IMR-90 (cell line): ENCODE measurements around the gene PPP1R13B. TPM values are rescaled to one million over a fixed set of nuclear protein-coding genes. Genes with fewer than 3 reads are reported as not detected.

Source experiments
- ATAC-seq: fragments of 200-7000 bp; cut with Tn5 transposase; 2 replicates; pipeline ENCODE4 v1.9.1; 2020; ENCODE audit warnings: low read depth, mild to moderate bottlenecking, moderate library complexity
- BruUV-seq: library from RNA; stranded (reverse); fragments of 400-500 nt; replicated peaks from 2 replicates; lab custom pipeline; 2021; lab: Mats Ljungman, UMichigan
- CTCF ChIA-PET: fragments of 300-600 bp; formaldehyde crosslinking; extraction: SDS; loops from one replicate; lab custom pipeline; 2021; ENCODE audit warnings: antibody characterized with exemption; lab: Yijun Ruan, JAX
- POLR2A ChIA-PET: fragments of 300-600 bp; sonication (Branson Sonifier 250); formaldehyde crosslinking; loops from one replicate; lab custom pipeline; 2022; ENCODE audit warnings: antibody characterized with exemption; ENCODE audit not compliant: unreplicated experiment; lab: Charles Lee
- DNase-seq: peaks from one replicate; pipeline ENCODE4 v3.0.0; 2013
- H2AFZ ChIP-seq: replicated peaks from 2 replicates; pipeline ENCODE3; 2013; ENCODE audit warnings: low read length, mild to moderate bottlenecking; ENCODE audit not compliant: poor library complexity
- H2AK5ac ChIP-seq: 2 replicates; pipeline ENCODE4 v1.6.1; 2013; ENCODE audit warnings: low read depth, low read length, inconsistent platforms
- H2AK9ac ChIP-seq: replicated peaks from 2 replicates; pipeline ENCODE3; 2013; ENCODE audit warnings: mild to moderate bottlenecking, low read depth, low read length, moderate library complexity; ENCODE audit not compliant: poor library complexity
- H2BK120ac ChIP-seq: 2 replicates; pipeline ENCODE4 v1.6.1; 2013; ENCODE audit warnings: low read depth, low read length, inconsistent platforms
- H2BK15ac ChIP-seq: 3 replicates; pipeline ENCODE4 v1.6.1; 2013; ENCODE audit warnings: low read depth, low read length, inconsistent platforms
- H2BK20ac ChIP-seq: 2 replicates; pipeline ENCODE4 v1.6.1; 2013; ENCODE audit warnings: low read depth, mild to moderate bottlenecking, inconsistent platforms, low read length, moderate library complexity
- H2BK5ac ChIP-seq: 2 replicates; pipeline ENCODE4 v1.6.1; 2013; ENCODE audit warnings: mild to moderate bottlenecking, low read depth, low read length, inconsistent platforms; ENCODE audit not compliant: poor library complexity, severe bottlenecking
- H3K14ac ChIP-seq: replicated peaks from 2 replicates; pipeline ENCODE4 v1.6.1; 2013; ENCODE audit warnings: low read depth, low read length, inconsistent platforms
- H3K18ac ChIP-seq: 2 replicates; pipeline ENCODE4 v1.6.1; 2013; ENCODE audit warnings: low read depth, low read length, control low read depth
- H3K23ac ChIP-seq: 2 replicates; pipeline ENCODE4 v1.6.1; 2013; ENCODE audit warnings: low read depth, low read length, inconsistent platforms
- H3K27ac ChIP-seq: 2 replicates; pipeline ENCODE4 v1.5.1; 2013; ENCODE audit warnings: mild to moderate bottlenecking, control low read depth, low read length; ENCODE audit not compliant: insufficient read depth
- H3K27me3 ChIP-seq: 2 replicates; pipeline ENCODE4 v1.6.1; 2013; ENCODE audit warnings: low read length; ENCODE audit not compliant: control insufficient read depth, insufficient read depth
- H3K36me3 ChIP-seq: 2 replicates; pipeline ENCODE4 v1.6.1; 2013; ENCODE audit warnings: low read length, mixed read lengths; ENCODE audit not compliant: control insufficient read depth, insufficient read depth
- H3K4ac ChIP-seq: 2 replicates; pipeline ENCODE4 v1.6.1; 2013; ENCODE audit warnings: low read depth, low read length, inconsistent platforms
- H3K4me1 ChIP-seq: 2 replicates; pipeline ENCODE4 v1.6.1; 2013; ENCODE audit warnings: low read length, mixed read lengths; ENCODE audit not compliant: control insufficient read depth, insufficient read depth
- H3K4me2 ChIP-seq: 2 replicates; pipeline ENCODE4 v1.6.1; 2013; ENCODE audit warnings: low read depth, mild to moderate bottlenecking, control low read depth, low read length, moderate library complexity
- H3K4me3 ChIP-seq: 2 replicates; pipeline ENCODE4 v1.5.1; 2013; ENCODE audit warnings: low read depth, mild to moderate bottlenecking, control low read depth, low read length, moderate library complexity; ENCODE audit not compliant: insufficient read depth
- H3K56ac ChIP-seq: 2 replicates; pipeline ENCODE4 v1.6.1; 2013; ENCODE audit warnings: low read length, inconsistent platforms; ENCODE audit not compliant: insufficient read depth; ENCODE audit errors: extremely low read depth
- H3K79me1 ChIP-seq, 2 experiments: 2 replicates each; pipeline ENCODE4 v1.6.1; 2013; ENCODE audit warnings: low read length in 2 of 2, inconsistent platforms in 1 of 2, low read depth in 1 of 2
- H3K9ac ChIP-seq: 2 replicates; pipeline ENCODE4 v1.6.1; 2013; ENCODE audit warnings: low read depth, low read length, control low read depth
- H3K9me1 ChIP-seq: 2 replicates; pipeline ENCODE4 v1.6.1; 2013; ENCODE audit warnings: low read length, inconsistent platforms; ENCODE audit not compliant: insufficient read depth
- H3K9me3 ChIP-seq: 2 replicates; pipeline ENCODE4 v1.6.1; 2013; ENCODE audit warnings: low read length; ENCODE audit not compliant: control insufficient read depth, insufficient read depth
- H4K20me1 ChIP-seq: 2 replicates; pipeline ENCODE4 v1.6.1; 2013; ENCODE audit warnings: low read length, inconsistent platforms; ENCODE audit not compliant: insufficient read depth
- H4K5ac ChIP-seq: 2 replicates; pipeline ENCODE4 v1.6.1; 2013; ENCODE audit warnings: mild to moderate bottlenecking, low read depth, low read length, control low read depth
- H4K8ac ChIP-seq, 2 experiments: 2 replicates each; pipeline ENCODE4 v1.6.1; 2013; ENCODE audit warnings: low read depth in 2 of 2, low read length in 2 of 2, control low read depth in 1 of 2, inconsistent platforms in 1 of 2
- H4K91ac ChIP-seq: 2 replicates; pipeline ENCODE4 v1.6.1; 2013; ENCODE audit warnings: low read depth, low read length, inconsistent platforms; ENCODE audit not compliant: insufficient read depth
- BHLHE40 ChIP-seq: fragments of 150-350 bp; IDR thresholded peaks from 2 replicates; pipeline ENCODE4 v1.6.1; 2016; ENCODE audit warnings: mild to moderate bottlenecking, low read depth, low read length
- FOS ChIP-seq: fragments of 150-350 bp; IDR thresholded peaks from 2 replicates; pipeline ENCODE4 v1.6.1; 2016; ENCODE audit warnings: low read depth, low read length
- MAFK ChIP-seq: IDR thresholded peaks from 2 replicates; pipeline ENCODE4 v1.6.1; 2012; ENCODE audit warnings: low read depth, low read length, improper control_type of control experiment
- MAZ ChIP-seq: IDR thresholded peaks from 2 replicates; pipeline ENCODE4 v1.6.1; 2012; ENCODE audit warnings: low read depth, mild to moderate bottlenecking, low read length, improper control_type of control experiment, moderate library complexity, borderline replicate concordance
- MXI1 ChIP-seq: IDR thresholded peaks from 2 replicates; pipeline ENCODE4 v1.6.1; 2012; ENCODE audit warnings: low read depth, mild to moderate bottlenecking, low read length, moderate library complexity, borderline replicate concordance
- RCOR1 ChIP-seq: IDR thresholded peaks from 2 replicates; pipeline ENCODE4 v1.6.1; 2012; ENCODE audit warnings: mild to moderate bottlenecking, low read length, improper control_type of control experiment; ENCODE audit not compliant: insufficient replicate concordance
- RFX5 ChIP-seq: IDR thresholded peaks from 2 replicates; pipeline ENCODE4 v1.8.0; 2012; ENCODE audit warnings: low read depth, mild to moderate bottlenecking, low read length, moderate library complexity
- SMC3 ChIP-seq: fragments of 150-350 bp; IDR thresholded peaks from 2 replicates; pipeline ENCODE4 v1.6.1; 2016; ENCODE audit warnings: low read depth, mild to moderate bottlenecking, antibody characterized with exemption, low read length, moderate library complexity
- WGBS, 2 experiments: methylation state at CpG; one replicate each; pipeline versions ENCODE4 v1.1.5 to v1.1.7; 2013; ENCODE audit warnings: missing lambda C conversion rate in 2 of 2; ENCODE audit not compliant: insufficient read length in 1 of 2; ENCODE audit errors: extremely low coverage in 2 of 2; 5-methylcytosine and 5-hydroxymethylcytosine counted together
- dilution Hi-C: fragments of 300-500 bp; cut with HindIII; formaldehyde crosslinking; loops from one replicate; pipeline ENCODE4 v1.14.3; 2018; ENCODE audit warnings: low sequenced_read_pairs; ENCODE audit not compliant: unreplicated experiment
- in situ Hi-C: fragments of 300-500 bp; cut with MboI; formaldehyde crosslinking; loops from 3 replicates; pipeline ENCODE4 v1.14.3; 2019; ENCODE audit warnings: low sequenced_read_pairs, inconsistent platforms, mixed read lengths
- intact Hi-C: fragments of 100-400 bp; cut with micrococcal nuclease; formaldehyde crosslinking; loops from 2 replicates; pipeline ENCODE4 v1.10.0; 2022
- polyA plus RNA-seq, 3 experiments: library from polyadenylated mRNA; depleted of rRNA; stranded (reverse); fragments of >200 nt; gene quantifications; 2 replicates each; pipeline ENCODE4 v1.2.3, GENCODE V29; 2012; ENCODE audit warnings: low replicate concordance in 1 of 3
- total RNA-seq: library from RNA; depleted of rRNA; stranded (reverse); fragments of >200 nt; gene quantifications from 2 replicates; pipeline ENCODE4 v1.2.3, GENCODE V29; 2012
- TF ChIP-seq, protein P1 (sequence below): fragments of 150-350 bp; IDR thresholded peaks from 2 replicates; pipeline ENCODE4 v1.6.1; 2017; ENCODE audit warnings: mild to moderate bottlenecking, antibody characterized with exemption, low read length, low read depth
- TF ChIP-seq, protein P2 (sequence below): conservative IDR thresholded peaks from 2 replicates; pipeline ENCODE4 v1.5.1; 2012; ENCODE audit warnings: mild to moderate bottlenecking, low read depth, low read length, improper control_type of control experiment
- TF ChIP-seq, protein P3 (sequence below): fragments of 150-350 bp; IDR thresholded peaks from 2 replicates; pipeline ENCODE4 v1.6.1; 2016; ENCODE audit warnings: low read depth, mild to moderate bottlenecking, low read length, moderate library complexity, borderline replicate concordance

Gene PPP1R13B
- total and polyA plus RNA-seq, 2 of the 4 experiments (the other 2 are of a cell fraction), result 1.6 to 2.8 TPM

DNA sequence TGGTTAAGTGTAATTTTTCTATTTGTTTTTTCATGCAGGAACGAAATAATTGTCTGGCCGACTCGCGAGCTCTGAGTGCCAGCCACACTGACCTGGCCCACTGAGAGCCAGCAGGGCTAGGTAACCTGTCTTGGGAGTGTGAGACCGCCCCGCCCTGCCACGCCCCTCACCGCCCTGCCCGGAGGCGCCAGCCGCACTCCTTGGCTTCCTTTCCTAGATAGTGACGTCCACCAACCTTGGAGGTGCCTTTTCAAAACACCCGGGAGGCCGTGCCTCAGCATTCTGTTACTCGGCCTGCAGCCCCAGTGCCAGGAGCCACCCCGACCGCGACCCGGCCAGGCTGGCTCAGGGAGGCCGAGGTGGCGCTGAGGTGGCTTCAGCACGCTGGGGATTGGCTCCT lies 153.9 kb downstream of the PPP1R13B start:
- Histone ChIP-seq H3K18ac (no peak overlapping the region), H3K27me3 (no peaks in the 10 kb centered on the region), H2BK5ac (no peak overlapping the region), H3K4ac (no peak overlapping the region), H4K20me1 (peaks cover 63% of the 10 kb centered on the region), H3K4me2 (no peak overlapping the region), H3K36me3 (peaks cover 43% of the 10 kb centered on the region), H3K9me1 (peaks cover 4% of the 10 kb centered on the region; the same call in 1 of the 2 replicates), H2AK5ac (no peak overlapping the region), H2AFZ (no peak overlapping the region), H3K79me1 (peaks cover 29 to 75% of the 10 kb centered on the region in 2 experiments), H4K5ac (no peak overlapping the region), H3K14ac (no peak overlapping the region), H3K56ac (no peak overlapping the region), H3K4me3 (no peak overlapping the region), H4K8ac (no peak overlapping the region), H3K27ac (no peak overlapping the region), H2BK20ac (no peak overlapping the region), H2BK15ac (no peak overlapping the region), H3K23ac (no peak overlapping the region), H3K9ac (no peak overlapping the region), H4K91ac (no peak overlapping the region), H2BK120ac (no peak overlapping the region), H3K9me3 (no peaks in the 10 kb centered on the region), H3K4me1 (peaks cover 15% of the 10 kb centered on the region), H2AK9ac (no peak overlapping the region)
- ChIA-PET POLR2A (no interaction called here), CTCF (interaction anchor here (1.1 kb wide), 1 partner anchor 117 kb away, joined by 3 read pairs; no protein-coding TSS in a partner anchor)
- no TSS peak for BruUV-seq
- ATAC-seq, result no peak
- DNase-seq, result no peak
- 96% methylated on average over 16 of the region's 22 CpGs; no CpG with 5 or more reads in 1 of the 2 experiments for WGBS, 2 experiments
- intact Hi-C loops, result no loop called here
- dilution Hi-C loops, result no loop called here
- in situ Hi-C loops, result no loop called here
- TF ChIP-seq MAZ (no peak), SMC3 (no peak), RCOR1 (no peak), BHLHE40 (no peak), FOS (no peak), RFX5 (no peak), MAFK (no peak), MXI1 (no peak)
- TF ChIP-seq, protein P1, sequence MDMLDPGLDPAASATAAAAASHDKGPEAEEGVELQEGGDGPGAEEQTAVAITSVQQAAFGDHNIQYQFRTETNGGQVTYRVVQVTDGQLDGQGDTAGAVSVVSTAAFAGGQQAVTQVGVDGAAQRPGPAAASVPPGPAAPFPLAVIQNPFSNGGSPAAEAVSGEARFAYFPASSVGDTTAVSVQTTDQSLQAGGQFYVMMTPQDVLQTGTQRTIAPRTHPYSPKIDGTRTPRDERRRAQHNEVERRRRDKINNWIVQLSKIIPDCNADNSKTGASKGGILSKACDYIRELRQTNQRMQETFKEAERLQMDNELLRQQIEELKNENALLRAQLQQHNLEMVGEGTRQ, result no peak
- TF ChIP-seq, protein P2, sequence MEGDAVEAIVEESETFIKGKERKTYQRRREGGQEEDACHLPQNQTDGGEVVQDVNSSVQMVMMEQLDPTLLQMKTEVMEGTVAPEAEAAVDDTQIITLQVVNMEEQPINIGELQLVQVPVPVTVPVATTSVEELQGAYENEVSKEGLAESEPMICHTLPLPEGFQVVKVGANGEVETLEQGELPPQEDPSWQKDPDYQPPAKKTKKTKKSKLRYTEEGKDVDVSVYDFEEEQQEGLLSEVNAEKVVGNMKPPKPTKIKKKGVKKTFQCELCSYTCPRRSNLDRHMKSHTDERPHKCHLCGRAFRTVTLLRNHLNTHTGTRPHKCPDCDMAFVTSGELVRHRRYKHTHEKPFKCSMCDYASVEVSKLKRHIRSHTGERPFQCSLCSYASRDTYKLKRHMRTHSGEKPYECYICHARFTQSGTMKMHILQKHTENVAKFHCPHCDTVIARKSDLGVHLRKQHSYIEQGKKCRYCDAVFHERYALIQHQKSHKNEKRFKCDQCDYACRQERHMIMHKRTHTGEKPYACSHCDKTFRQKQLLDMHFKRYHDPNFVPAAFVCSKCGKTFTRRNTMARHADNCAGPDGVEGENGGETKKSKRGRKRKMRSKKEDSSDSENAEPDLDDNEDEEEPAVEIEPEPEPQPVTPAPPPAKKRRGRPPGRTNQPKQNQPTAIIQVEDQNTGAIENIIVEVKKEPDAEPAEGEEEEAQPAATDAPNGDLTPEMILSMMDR, result no peak
- TF ChIP-seq, protein P3, sequence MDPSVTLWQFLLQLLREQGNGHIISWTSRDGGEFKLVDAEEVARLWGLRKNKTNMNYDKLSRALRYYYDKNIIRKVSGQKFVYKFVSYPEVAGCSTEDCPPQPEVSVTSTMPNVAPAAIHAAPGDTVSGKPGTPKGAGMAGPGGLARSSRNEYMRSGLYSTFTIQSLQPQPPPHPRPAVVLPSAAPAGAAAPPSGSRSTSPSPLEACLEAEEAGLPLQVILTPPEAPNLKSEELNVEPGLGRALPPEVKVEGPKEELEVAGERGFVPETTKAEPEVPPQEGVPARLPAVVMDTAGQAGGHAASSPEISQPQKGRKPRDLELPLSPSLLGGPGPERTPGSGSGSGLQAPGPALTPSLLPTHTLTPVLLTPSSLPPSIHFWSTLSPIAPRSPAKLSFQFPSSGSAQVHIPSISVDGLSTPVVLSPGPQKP, result no peak
